Activated naive CD4-positive, alpha-beta T cell treated with anti-CD3 and anti-CD28 coated beads, Interleukin-2, amount 50 U/mL, for 24 hours (primary cell): Measurements from ENCODE around the gene MVK.
A peak's percentile ranks its signal among the peaks of the same experiment; 100 is the strongest.

Experiments used
- H3K27ac Mint-ChIP-seq: one replicate; pipeline ENCODE4 v1.8.0; 2021; ENCODE audit warnings: mild to moderate bottlenecking, mixed read lengths
- H3K27me3 Mint-ChIP-seq: one replicate; pipeline ENCODE4 v1.8.0; 2021; ENCODE audit warnings: mixed read lengths
- H3K36me3 Mint-ChIP-seq: one replicate; pipeline ENCODE4 v1.8.0; 2021; ENCODE audit warnings: mixed read lengths
- H3K4me1 Mint-ChIP-seq: one replicate; pipeline ENCODE4 v1.8.0; 2021; ENCODE audit warnings: mixed read lengths
- H3K4me3 Mint-ChIP-seq: one replicate; pipeline ENCODE4 v1.8.0; 2021; ENCODE audit warnings: mild to moderate bottlenecking, mixed read lengths
- H3K9me3 Mint-ChIP-seq: one replicate; pipeline ENCODE4 v1.8.0; 2021; ENCODE audit warnings: mixed read lengths

The MVK gene

GRCh38 chr12:109588461-109589239 is 15.1 kb downstream of the MVK start:
- no peaks in the 10 kb centered on the region for H3K9me3 Mint-ChIP-seq
- no peaks in the 10 kb centered on the region for H3K4me1 Mint-ChIP-seq
- H3K4me3 Mint-ChIP-seq, result no peak overlapping the region
- no peak overlapping the region for H3K27ac Mint-ChIP-seq
- H3K36me3 Mint-ChIP-seq, result peaks cover 4% of the 10 kb centered on the region
- H3K27me3 Mint-ChIP-seq, result no peaks in the 10 kb centered on the region

- Mint-ChIP-seq H3K27me3 (no peaks in the 10 kb centered on the region), H3K4me1 (no peaks in the 10 kb centered on the region), H3K27ac (no peak overlapping the region), H3K9me3 (no peaks in the 10 kb centered on the region), H3K36me3 (peaks cover 4% of the 10 kb centered on the region), H3K4me3 (no peak overlapping the region)
These were observed 15.6 kb downstream of the MVK start for GRCh38 chr12:109589240-109589590.

- Mint-ChIP-seq H3K9me3 (no peaks in the 10 kb centered on the region), H3K36me3 (peaks cover 4% of the 10 kb centered on the region), H3K27ac (no peak overlapping the region), H3K4me1 (peaks cover 5% of the 10 kb centered on the region), H3K27me3 (no peaks in the 10 kb centered on the region), H3K4me3 (no peak overlapping the region)
These were observed 16.2 kb downstream of the MVK start for GRCh38 chr12:109589691-109590245.

- no peak overlapping the region for H3K4me3 Mint-ChIP-seq
- H3K27me3 Mint-ChIP-seq, result no peaks in the 10 kb centered on the region
- no peak overlapping the region for H3K27ac Mint-ChIP-seq
- H3K9me3 Mint-ChIP-seq, result no peaks in the 10 kb centered on the region
- peaks cover 13% of the 10 kb centered on the region for H3K4me1 Mint-ChIP-seq
- peaks cover 4% of the 10 kb centered on the region for H3K36me3 Mint-ChIP-seq
These were observed 17.0 kb downstream of the MVK start for GRCh38 chr12:109590566-109590965.

GRCh38 chr12:109591041-109591440 is 17.4 kb downstream of the MVK start:
- no peaks in the 10 kb centered on the region for H3K9me3 Mint-ChIP-seq
- H3K27ac Mint-ChIP-seq, result no peak overlapping the region
- H3K4me1 Mint-ChIP-seq, result peaks cover 16% of the 10 kb centered on the region
- no peaks in the 10 kb centered on the region for H3K27me3 Mint-ChIP-seq
- peaks cover 4% of the 10 kb centered on the region for H3K36me3 Mint-ChIP-seq
- H3K4me3 Mint-ChIP-seq, result no peak overlapping the region

GRCh38 chr12:109592195-109592904 is 18.8 kb downstream of the MVK start:
- H3K36me3 Mint-ChIP-seq, result peaks cover 4% of the 10 kb centered on the region
- H3K4me3 Mint-ChIP-seq, result no peak overlapping the region
- H3K27ac Mint-ChIP-seq, result no peak overlapping the region
- peaks cover 21% of the 10 kb centered on the region for H3K4me1 Mint-ChIP-seq
- H3K9me3 Mint-ChIP-seq, result no peaks in the 10 kb centered on the region
- H3K27me3 Mint-ChIP-seq, result no peaks in the 10 kb centered on the region

- Mint-ChIP-seq H3K4me3 (no peak overlapping the region), H3K27me3 (no peaks in the 10 kb centered on the region), H3K27ac (no peak overlapping the region), H3K9me3 (no peaks in the 10 kb centered on the region), H3K36me3 (peaks cover 4% of the 10 kb centered on the region), H3K4me1 (peaks cover 25% of the 10 kb centered on the region)
These were observed 19.3 kb downstream of the MVK start for GRCh38 chr12:109592905-109593272.

- Mint-ChIP-seq H3K9me3 (no peaks in the 10 kb centered on the region), H3K4me1 (peaks cover 29% of the 10 kb centered on the region), H3K27ac (no peak overlapping the region), H3K4me3 (no peak overlapping the region), H3K36me3 (no peaks in the 10 kb centered on the region), H3K27me3 (no peaks in the 10 kb centered on the region)
These were observed 21.1 kb downstream of the MVK start for GRCh38 chr12:109594556-109595317.

- Mint-ChIP-seq H3K4me1 (peaks cover 29% of the 10 kb centered on the region), H3K4me3 (peak overlapping the region; percentile 36), H3K27ac (no peak overlapping the region), H3K9me3 (no peaks in the 10 kb centered on the region), H3K27me3 (no peaks in the 10 kb centered on the region), H3K36me3 (no peaks in the 10 kb centered on the region)
These were observed 21.8 kb downstream of the MVK start for GRCh38 chr12:109595321-109595902.

- Mint-ChIP-seq H3K4me3 (no peak overlapping the region), H3K27me3 (no peaks in the 10 kb centered on the region), H3K36me3 (no peaks in the 10 kb centered on the region), H3K27ac (no peak overlapping the region), H3K9me3 (no peaks in the 10 kb centered on the region), H3K4me1 (peaks cover 29% of the 10 kb centered on the region)
These were observed 23.0 kb downstream of the MVK start for GRCh38 chr12:109596418-109597244.

GRCh38 chr12:109597414-109597794 is 23.8 kb downstream of the MVK start:
- no peak overlapping the region for H3K27ac Mint-ChIP-seq
- H3K4me3 Mint-ChIP-seq, result no peak overlapping the region
- H3K27me3 Mint-ChIP-seq, result no peaks in the 10 kb centered on the region
- no peaks in the 10 kb centered on the region for H3K36me3 Mint-ChIP-seq
- no peaks in the 10 kb centered on the region for H3K9me3 Mint-ChIP-seq
- H3K4me1 Mint-ChIP-seq, result peaks cover 29% of the 10 kb centered on the region

GRCh38 chr12:109597795-109598427 is 24.3 kb downstream of the MVK start:
- no peak overlapping the region for H3K4me3 Mint-ChIP-seq
- H3K36me3 Mint-ChIP-seq, result no peaks in the 10 kb centered on the region
- no peaks in the 10 kb centered on the region for H3K9me3 Mint-ChIP-seq
- H3K27ac Mint-ChIP-seq, result peak overlapping the region; percentile 8
- H3K4me1 Mint-ChIP-seq, result peaks cover 29% of the 10 kb centered on the region
- no peaks in the 10 kb centered on the region for H3K27me3 Mint-ChIP-seq

- Mint-ChIP-seq H3K9me3 (no peaks in the 10 kb centered on the region), H3K27me3 (no peaks in the 10 kb centered on the region), H3K4me1 (peaks cover 29% of the 10 kb centered on the region), H3K36me3 (no peaks in the 10 kb centered on the region), H3K4me3 (no peak overlapping the region), H3K27ac (no peak overlapping the region)
These were observed 24.8 kb downstream of the MVK start for GRCh38 chr12:109598428-109598854.

GRCh38 chr12:109599087-109599486 is 25.5 kb downstream of the MVK start:
- Mint-ChIP-seq H3K27me3 (no peaks in the 10 kb centered on the region), H3K9me3 (no peaks in the 10 kb centered on the region), H3K27ac (no peak overlapping the region), H3K4me3 (no peak overlapping the region), H3K36me3 (no peaks in the 10 kb centered on the region), H3K4me1 (peaks cover 29% of the 10 kb centered on the region)
